H9 (cell line): ENCODE results near the gene PTCSC3. TPM values are rescaled to one million over a fixed set of nuclear protein-coding genes. Genes with fewer than 3 reads are reported as not detected.

ENCODE experiments used
- DNase-seq: peaks from one replicate; pipeline ENCODE4 v3.0.0-alpha.2; 2017
- H2AFZ ChIP-seq: one replicate; pipeline ENCODE4 v1.6.1; 2013; ENCODE audit warnings: mild to moderate bottlenecking, low read length, control low read depth, moderate library complexity
- H2AK5ac ChIP-seq: 2 replicates; pipeline ENCODE4 v1.6.1; 2013; ENCODE audit warnings: low read length, control low read depth, mixed read lengths; ENCODE audit not compliant: insufficient read length
- H2BK120ac ChIP-seq: one replicate; pipeline ENCODE4 v1.6.1; 2013; ENCODE audit warnings: low read depth, mild to moderate bottlenecking, low read length, control low read depth, inconsistent platforms; ENCODE audit not compliant: poor library complexity, severe bottlenecking
- H2BK12ac ChIP-seq: 2 replicates; pipeline ENCODE4 v1.6.1; 2013; ENCODE audit warnings: low read length, control low read depth, mixed read lengths, low read depth; ENCODE audit not compliant: insufficient read length
- H2BK15ac ChIP-seq: 2 replicates; pipeline ENCODE4 v1.6.1; 2013; ENCODE audit warnings: low read depth, low read length, control low read depth
- H2BK20ac ChIP-seq: one replicate; pipeline ENCODE4 v1.6.1; 2013; ENCODE audit warnings: low read depth, mild to moderate bottlenecking, low read length, control low read depth, inconsistent platforms; ENCODE audit not compliant: poor library complexity, severe bottlenecking
- H2BK5ac ChIP-seq: 2 replicates; pipeline ENCODE4 v1.6.1; 2013; ENCODE audit warnings: low read length, control low read depth, mixed read lengths; ENCODE audit not compliant: insufficient read length
- H3K14ac ChIP-seq: 2 replicates; pipeline ENCODE4 v1.6.1; 2013; ENCODE audit warnings: low read length, control low read depth; ENCODE audit not compliant: insufficient read depth
- H3K18ac ChIP-seq: 2 replicates; pipeline ENCODE4 v1.6.1; 2013; ENCODE audit warnings: low read depth, mild to moderate bottlenecking, mixed read lengths, low read length, control low read depth; ENCODE audit not compliant: insufficient read length
- H3K23ac ChIP-seq: 2 replicates; pipeline ENCODE4 v1.6.1; 2013; ENCODE audit warnings: low read length, control low read depth, mixed read lengths, low read depth; ENCODE audit not compliant: insufficient read length
- H3K23me2 ChIP-seq: 2 replicates; pipeline ENCODE4 v1.6.1; 2013; ENCODE audit warnings: low read depth, mild to moderate bottlenecking, mixed read lengths, low read length, control low read depth; ENCODE audit not compliant: insufficient read length, poor library complexity, severe bottlenecking
- H3K27ac ChIP-seq: 2 replicates; pipeline ENCODE4 v1.5.1; 2013; ENCODE audit warnings: low read length, control low read depth, mixed read lengths, low read depth; ENCODE audit not compliant: insufficient read length
- H3K27me3 ChIP-seq: 2 replicates; pipeline ENCODE4 v1.6.1; 2013; ENCODE audit warnings: low read length, control low read depth, inconsistent platforms; ENCODE audit not compliant: insufficient read depth
- H3K4ac ChIP-seq: 2 replicates; pipeline ENCODE4 v1.6.1; 2013; ENCODE audit warnings: low read depth, mild to moderate bottlenecking, control low read depth, inconsistent platforms, low read length, moderate library complexity
- H3K4me1 ChIP-seq: 2 replicates; pipeline ENCODE4 v1.6.1; 2013; ENCODE audit warnings: low read length, control low read depth, inconsistent platforms; ENCODE audit not compliant: insufficient read depth
- H3K4me2 ChIP-seq: 2 replicates; pipeline ENCODE4 v1.6.1; 2013; ENCODE audit warnings: low read length, control low read depth, mixed read lengths; ENCODE audit not compliant: insufficient read length, insufficient read depth
- H3K56ac ChIP-seq: 2 replicates; pipeline ENCODE4 v1.6.1; 2013; ENCODE audit warnings: low read depth, mild to moderate bottlenecking, mixed read lengths, low read length, control low read depth; ENCODE audit not compliant: insufficient read length
- H3K79me1 ChIP-seq: 2 replicates; pipeline ENCODE4 v1.6.1; 2013; ENCODE audit warnings: low read depth, mild to moderate bottlenecking, moderate library complexity, low read length, control low read depth, inconsistent platforms; ENCODE audit not compliant: insufficient read depth, poor library complexity, severe bottlenecking
- H3K79me2 ChIP-seq: 2 replicates; pipeline ENCODE4 v1.6.1; 2013; ENCODE audit warnings: low read length, control low read depth, inconsistent platforms; ENCODE audit not compliant: insufficient read depth
- H3K9ac ChIP-seq: 2 replicates; pipeline ENCODE4 v1.6.1; 2013; ENCODE audit warnings: low read length, control low read depth, mixed read lengths; ENCODE audit not compliant: insufficient read length; ENCODE audit errors: extremely low read depth
- H3K9me3 ChIP-seq: one replicate; pipeline ENCODE4 v1.6.1; 2013; ENCODE audit warnings: low read depth, low read length, inconsistent platforms; ENCODE audit not compliant: control insufficient read depth
- H3T11ph ChIP-seq: one replicate; pipeline ENCODE4 v1.6.1; 2013; ENCODE audit warnings: mild to moderate bottlenecking, low read length, control low read depth, inconsistent platforms
- H4K20me1 ChIP-seq: one replicate; pipeline ENCODE4 v1.6.1; 2013; ENCODE audit not compliant: control insufficient read depth, insufficient read length, insufficient read depth
- H4K5ac ChIP-seq: 2 replicates; pipeline ENCODE4 v1.6.1; 2013; ENCODE audit warnings: low read depth, mild to moderate bottlenecking, mixed read lengths, low read length, control low read depth; ENCODE audit not compliant: insufficient read length
- H4K8ac ChIP-seq: replicated peaks from 2 replicates; pipeline ENCODE4 v1.6.1; 2013; ENCODE audit warnings: low read length, control low read depth, mixed read lengths, low read depth; ENCODE audit not compliant: insufficient read length
- H4K91ac ChIP-seq: 2 replicates; pipeline ENCODE4 v1.6.1; 2013; ENCODE audit warnings: low read depth, mild to moderate bottlenecking, moderate library complexity, mixed read lengths, low read length, control low read depth; ENCODE audit not compliant: insufficient read length
- H3K27ac Mint-ChIP-seq, 3 experiments: 2 replicates in 2 of 3; 3 replicates in 1 of 3; pipeline ENCODE4 v1.8.0; 2020 to 2021; ENCODE audit warnings: mixed read lengths in 3 of 3, mild to moderate bottlenecking in 1 of 3, moderate library complexity in 1 of 3
- H3K27me3 Mint-ChIP-seq: 2 replicates; pipeline ENCODE4 v1.8.0; 2021; ENCODE audit warnings: low read depth, mild to moderate bottlenecking, moderate library complexity, mixed read lengths
- H3K36me3 Mint-ChIP-seq, 3 experiments: 2 replicates in 2 of 3; 3 replicates in 1 of 3; pipeline ENCODE4 v1.8.0; 2020 to 2021; ENCODE audit warnings: low read depth in 3 of 3, mixed read lengths in 3 of 3; ENCODE audit not compliant: insufficient read depth in 1 of 3
- H3K4me1 Mint-ChIP-seq, 2 experiments: 2 replicates each; pipeline ENCODE4 v1.8.0; 2020; ENCODE audit warnings: mixed read lengths in 2 of 2
- H3K4me3 Mint-ChIP-seq, 2 experiments: 2 replicates in 1 of 2; 3 replicates in 1 of 2; pipeline ENCODE4 v1.8.0; 2020 to 2021; ENCODE audit warnings: mild to moderate bottlenecking in 2 of 2, mixed read lengths in 2 of 2, moderate library complexity in 1 of 2
- H3K9me3 Mint-ChIP-seq, 2 experiments: 2 replicates in 1 of 2; 3 replicates in 1 of 2; pipeline ENCODE4 v1.8.0; 2020; ENCODE audit warnings: mild to moderate bottlenecking in 2 of 2, mixed read lengths in 2 of 2, moderate library complexity in 1 of 2
- CTCF ChIP-seq: fragments of 200-600 bp; sonication (generic); conservative IDR thresholded peaks from 3 replicates; pipeline ENCODE4 v1.8.0; 2021; ENCODE audit warnings: antibody characterized with exemption, mild to moderate bottlenecking
- WGBS: extraction: QIAGEN DNeasy Blood & Tissue Kit; methylation state at CpG from one replicate; pipeline ENCODE4 v1.1.7; 2013; ENCODE audit warnings: missing lambda C conversion rate, low lambda C conversion rate, mixed read lengths; ENCODE audit not compliant: insufficient read length; ENCODE audit errors: extremely low coverage; 5-methylcytosine and 5-hydroxymethylcytosine counted together
- total RNA-seq: library from RNA; stranded (reverse); gene quantifications from 2 replicates; pipeline ENCODE4 v1.2.1, GENCODE V29; 2021

The PTCSC3 gene
- total RNA-seq, 1 experiment from 2014 or later: not detected

GRCh38 chr14:36091096-36091495 lies 85.4 kb downstream of the PTCSC3 start:
- Mint-ChIP-seq H3K36me3 (no peaks in the 10 kb centered on the region), H3K27ac (no peak overlapping the region)
- no peak for DNase-seq

More at GRCh38 chr14:36091096-36091495, 85.4 kb downstream of the PTCSC3 start:
- Histone ChIP-seq H3K4me2 (no peak overlapping the region), H3K23me2 (no peaks in the 10 kb centered on the region), H4K91ac (no peak overlapping the region), H3K14ac (no peak overlapping the region), H4K20me1 (no peaks in the 10 kb centered on the region), H2AK5ac (no peak overlapping the region), H3K18ac (no peak overlapping the region), H3K79me1 (no peaks in the 10 kb centered on the region), H2BK12ac (no peak overlapping the region), H3K27ac (no peak overlapping the region), H2BK5ac (no peak overlapping the region), H2BK15ac (no peak overlapping the region), H3K27me3 (no peaks in the 10 kb centered on the region), H3K9ac (no peak overlapping the region), H4K5ac (no peak overlapping the region), H2BK120ac (no peak overlapping the region), H4K8ac (no peak overlapping the region), H2BK20ac (no peak overlapping the region), H3K4me1 (no peaks in the 10 kb centered on the region), H3K23ac (no peak overlapping the region), H2AFZ (no peak overlapping the region), H3K4ac (no peak overlapping the region), H3K56ac (no peak overlapping the region), H3K9me3 (no peaks in the 10 kb centered on the region), H3T11ph (no peak overlapping the region), H3K79me2 (no peaks in the 10 kb centered on the region)
- Mint-ChIP-seq H3K27me3 (peaks cover 6% of the 10 kb centered on the region), H3K4me3 (no peak overlapping the region), H3K4me1 (peaks cover 0 to 13% of the 10 kb centered on the region in 2 experiments; a peak in 1 of 4 replicates), H3K9me3 (no peaks in the 10 kb centered on the region)
- WGBS: no CpG with 5 or more reads among the region's 2 CpGs
- no peak for TF ChIP-seq CTCF
